GM18526 (cell line): ENCODE measurements around the gene PTPRT.

Source experiments
- POLR2A ChIP-seq: IDR thresholded peaks from 3 replicates; pipeline ENCODE4 v1.6.1; 2011; ENCODE audit not compliant: insufficient read length; ENCODE audit errors: extremely low read depth

Gene PTPRT

DNA sequence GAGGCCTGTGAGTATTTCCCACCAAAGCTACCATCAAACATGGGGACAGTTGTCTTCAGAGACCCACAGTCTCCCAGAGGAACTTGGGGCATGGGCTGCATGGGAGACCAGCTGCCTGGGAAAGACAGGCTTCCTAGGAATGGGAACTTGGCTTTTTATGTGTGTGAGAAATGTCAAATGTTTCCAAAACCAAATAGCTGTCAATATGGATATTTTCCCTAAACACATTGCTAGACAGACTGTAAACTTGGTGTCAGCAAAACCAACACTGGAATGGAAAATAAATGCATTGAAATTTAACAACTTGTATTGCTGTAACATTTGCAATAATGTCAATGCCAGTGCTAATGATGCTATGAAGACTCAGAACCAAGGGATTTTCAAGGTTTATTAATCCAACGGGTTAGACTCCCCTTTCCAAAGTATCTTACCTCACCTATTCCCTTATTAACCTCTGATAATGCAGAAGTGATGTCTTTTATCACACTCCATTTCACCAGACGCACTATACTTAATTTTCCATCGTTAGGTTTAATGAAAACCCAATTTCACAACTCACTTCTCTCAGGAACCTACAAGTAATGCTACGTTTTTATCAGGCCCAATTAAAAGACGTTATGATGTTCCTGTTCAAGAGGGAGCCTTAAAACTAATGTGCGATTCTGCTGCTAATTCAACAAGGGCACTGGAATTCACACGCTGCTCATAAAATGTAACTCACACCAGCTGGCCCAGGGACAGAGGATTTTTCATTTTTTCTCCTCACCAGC lies 1025.4 kb downstream of the PTPRT start:
- no peak for TF ChIP-seq POLR2A

DNA sequence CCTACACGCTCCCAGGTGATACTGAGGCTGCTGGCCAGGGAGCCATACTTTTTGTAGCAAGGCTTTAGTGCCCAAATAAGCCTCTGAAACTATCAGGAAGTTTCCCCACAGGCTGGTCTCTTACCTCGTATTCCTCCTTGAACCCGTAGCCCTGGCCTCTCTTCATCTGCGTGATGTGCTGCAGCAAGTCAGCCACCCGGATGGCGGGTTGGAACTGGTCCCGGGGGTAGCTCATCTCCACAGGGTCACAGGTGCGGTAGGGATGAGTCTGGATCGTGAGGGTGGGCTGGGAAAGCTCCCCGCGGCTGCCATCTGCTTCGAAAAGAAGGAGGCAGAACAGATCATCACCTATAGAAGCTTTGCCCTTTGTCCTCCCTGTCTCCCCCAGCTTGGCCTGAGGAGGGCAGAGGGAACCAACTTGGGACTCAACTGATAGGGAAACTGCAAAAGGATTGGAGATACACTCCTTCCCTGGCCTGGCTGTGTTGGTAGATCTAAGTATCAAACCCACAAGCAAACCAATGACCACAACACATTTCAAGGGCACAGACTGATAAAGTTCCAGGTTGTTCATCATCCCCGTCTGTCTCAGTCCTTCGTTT lies 1028.4 kb downstream of the PTPRT start:
- no peak for TF ChIP-seq POLR2A

DNA sequence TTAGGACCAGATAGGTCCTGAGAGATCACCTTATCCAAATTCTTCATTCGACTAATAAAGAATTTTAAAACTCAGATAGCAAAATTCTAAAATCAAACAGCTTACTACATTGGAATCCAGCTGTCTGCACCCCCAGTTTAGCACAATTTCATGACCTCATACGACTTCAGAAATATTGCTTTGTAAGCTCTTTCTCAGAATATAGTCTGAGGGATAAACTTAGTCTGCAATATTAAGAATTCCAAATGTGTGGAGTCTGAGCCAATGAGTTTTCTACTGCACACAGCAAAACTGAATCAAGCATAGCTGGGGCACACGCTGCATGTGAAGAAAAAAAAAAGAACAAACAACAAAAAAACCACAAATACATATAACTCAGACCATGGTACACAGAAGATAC lies 1029.9 kb downstream of the PTPRT start:
- no peak for TF ChIP-seq POLR2A

DNA sequence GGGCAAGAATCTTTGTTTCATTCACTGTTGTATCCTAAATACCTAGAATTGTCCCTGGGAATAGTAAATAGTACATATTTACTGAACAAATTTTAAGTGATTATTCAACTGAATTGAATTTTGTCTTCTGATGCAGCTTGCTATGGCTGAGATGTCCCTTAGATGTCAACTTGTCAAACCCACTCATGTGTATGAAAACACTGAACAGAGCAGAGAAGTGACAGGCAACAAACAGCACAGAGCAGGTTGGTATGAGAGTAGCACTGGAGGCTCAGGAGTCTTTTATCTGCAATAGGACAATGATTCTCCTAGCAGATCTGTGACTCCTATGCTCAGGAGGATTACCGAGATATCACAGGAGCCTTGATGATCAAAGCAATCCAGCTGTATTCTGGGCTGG lies 1031.4 kb downstream of the PTPRT start:
- TF ChIP-seq POLR2A = no peak

DNA sequence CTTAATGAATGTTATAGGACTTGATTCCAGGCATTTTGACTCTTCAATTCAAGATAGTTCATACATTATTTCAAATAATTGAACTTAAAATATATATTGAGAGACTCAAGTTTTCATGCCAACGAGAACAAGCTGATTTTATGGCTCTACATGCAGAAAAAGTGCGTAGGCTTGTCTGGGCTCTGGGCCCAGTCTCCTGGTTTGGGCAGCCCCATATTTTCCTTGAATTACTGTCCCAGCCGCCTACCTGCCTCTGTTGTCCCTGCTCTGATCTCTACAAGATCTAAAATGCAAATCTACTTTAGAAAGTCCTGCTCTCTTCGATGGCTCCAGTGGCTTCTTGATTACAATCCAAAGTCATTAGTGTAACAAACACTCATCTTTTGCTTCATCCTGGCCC lies 1034.1 kb downstream of the PTPRT start:
- no peak for TF ChIP-seq POLR2A

DNA sequence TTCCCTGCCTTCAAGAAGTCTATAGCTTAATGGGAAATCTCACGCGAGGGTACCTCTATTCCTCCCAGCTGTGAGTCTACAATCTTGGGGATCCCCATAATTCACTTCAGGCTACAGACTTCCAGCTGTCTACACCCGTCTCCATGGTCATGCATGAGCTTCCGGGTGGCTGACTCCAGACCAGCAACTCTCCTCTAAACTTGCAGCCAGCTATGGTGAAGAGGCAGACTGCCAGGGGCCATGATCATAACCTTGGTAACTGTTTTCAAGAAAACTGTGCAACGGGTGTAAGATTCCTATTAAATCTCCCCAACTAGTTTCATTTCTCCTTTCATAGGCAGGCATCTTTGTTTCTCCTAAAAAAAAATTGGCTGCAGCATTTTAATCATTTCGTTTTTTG lies 1037.1 kb downstream of the PTPRT start:
- no peak for TF ChIP-seq POLR2A

DNA sequence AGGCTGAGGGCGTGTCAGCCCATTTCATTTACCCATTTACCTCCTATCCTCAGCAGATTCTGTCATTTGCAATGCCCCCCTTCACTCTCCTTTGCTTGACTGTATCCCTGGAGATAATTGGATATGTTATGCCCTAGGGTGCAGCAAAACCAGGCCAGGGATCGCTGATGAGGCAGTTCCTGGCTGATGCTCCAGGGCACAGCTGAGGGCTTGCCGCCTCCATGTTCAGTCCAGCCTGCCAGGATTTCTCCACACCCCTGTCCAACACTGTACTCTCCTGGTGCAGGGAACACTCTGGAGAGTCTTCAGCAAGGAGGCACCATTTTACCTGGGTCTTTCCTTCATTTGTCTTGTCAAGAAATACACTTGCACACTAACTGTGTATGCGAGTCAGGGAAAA lies 1039.5 kb downstream of the PTPRT start:
- no peak for TF ChIP-seq POLR2A

DNA sequence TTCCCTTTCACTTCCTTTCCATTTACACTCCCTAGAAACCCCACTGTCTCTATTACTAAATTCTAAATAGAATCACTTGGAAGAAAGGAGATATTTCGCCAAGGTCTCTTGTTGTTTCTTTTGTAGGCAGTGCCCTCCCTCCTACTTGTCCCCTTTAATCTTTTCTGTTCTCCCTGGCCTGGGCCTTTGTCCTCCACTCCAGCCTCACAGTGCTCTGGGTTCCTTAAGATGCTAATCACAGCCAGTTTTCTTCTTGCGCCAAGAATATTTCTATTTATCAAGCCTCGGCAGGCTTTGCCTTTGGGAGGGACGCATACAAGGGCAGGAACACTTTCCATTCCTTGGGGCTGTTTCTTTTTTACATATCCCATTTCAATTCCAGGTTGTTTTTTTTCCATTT lies 1051.0 kb downstream of the PTPRT start:
- TF ChIP-seq POLR2A = no peak

DNA sequence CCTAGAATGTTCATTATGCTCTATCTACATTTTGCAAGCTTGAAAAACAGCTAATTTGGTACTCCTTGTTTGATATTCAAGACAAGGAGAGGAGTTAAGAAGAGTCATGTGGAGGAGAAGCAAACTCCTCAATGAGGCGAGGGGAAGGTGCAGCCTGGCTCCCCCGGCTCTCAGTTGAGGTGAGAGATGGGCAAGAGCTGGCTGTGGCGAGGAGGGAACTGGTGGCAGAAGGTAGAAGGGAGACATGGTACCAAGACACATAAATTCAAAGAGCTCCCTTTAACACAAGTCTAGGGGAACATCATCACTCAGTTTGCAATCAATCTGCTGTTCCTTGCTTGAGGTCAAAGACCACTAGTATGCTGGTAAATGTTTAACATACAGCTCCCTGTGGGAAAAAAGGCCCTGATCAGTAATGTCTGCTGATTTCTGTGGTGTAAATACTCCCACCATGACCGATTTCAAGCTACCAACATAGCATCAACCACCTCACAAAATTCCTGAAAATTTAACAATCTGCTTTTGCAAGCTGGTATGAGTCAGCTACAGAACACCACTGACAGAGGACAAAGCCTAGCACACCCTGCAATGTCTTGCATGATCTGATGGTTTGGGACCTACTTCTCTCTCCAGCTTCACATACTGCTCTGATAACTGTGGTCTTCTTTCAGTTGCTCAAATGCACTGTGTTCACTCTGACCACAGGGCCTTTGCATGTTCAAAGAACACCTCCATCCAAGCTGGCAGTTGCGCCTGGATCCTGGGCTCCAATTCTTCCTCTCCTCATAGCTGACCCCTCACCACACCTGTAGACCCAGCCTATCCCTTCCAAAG lies 1055.2 kb downstream of the PTPRT start:
- TF ChIP-seq POLR2A = no peak

DNA sequence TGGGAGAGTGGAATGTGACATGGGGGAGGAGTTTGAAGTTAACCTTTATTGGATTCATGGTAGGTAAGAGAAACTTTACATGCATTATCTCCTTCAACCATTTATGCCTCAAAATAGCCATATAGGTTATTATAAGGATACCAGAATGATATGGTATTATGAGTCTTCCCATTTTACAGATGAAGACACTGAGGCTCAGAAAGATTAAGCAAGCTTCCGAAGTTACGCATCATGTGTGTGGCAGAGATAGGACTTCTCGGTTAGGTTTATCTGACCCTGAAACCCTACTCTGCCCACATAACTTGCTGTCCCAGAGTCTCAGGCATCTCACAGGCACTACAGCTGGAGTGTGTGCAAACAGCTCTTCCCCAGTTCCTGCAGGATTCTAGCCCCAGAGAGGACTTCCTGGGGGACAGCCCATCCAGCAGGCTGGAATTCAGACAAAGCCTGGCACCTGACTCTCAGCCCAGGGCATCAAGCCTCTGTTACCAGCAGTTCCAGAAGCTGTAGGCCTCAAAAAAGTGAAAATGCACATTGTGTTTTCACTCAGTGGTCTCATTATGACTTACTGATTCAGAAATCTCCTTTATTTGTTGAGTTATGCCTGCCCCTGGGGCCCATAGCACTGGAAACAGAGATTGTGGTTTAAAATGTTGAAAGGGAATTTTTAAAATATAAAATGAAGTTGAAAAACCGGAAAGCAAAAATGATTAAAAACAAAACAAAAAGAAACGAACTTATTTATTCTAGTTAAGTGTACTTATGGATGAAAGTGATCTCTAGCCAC lies 1058.7 kb downstream of the PTPRT start:
- TF ChIP-seq POLR2A = no peak

DNA sequence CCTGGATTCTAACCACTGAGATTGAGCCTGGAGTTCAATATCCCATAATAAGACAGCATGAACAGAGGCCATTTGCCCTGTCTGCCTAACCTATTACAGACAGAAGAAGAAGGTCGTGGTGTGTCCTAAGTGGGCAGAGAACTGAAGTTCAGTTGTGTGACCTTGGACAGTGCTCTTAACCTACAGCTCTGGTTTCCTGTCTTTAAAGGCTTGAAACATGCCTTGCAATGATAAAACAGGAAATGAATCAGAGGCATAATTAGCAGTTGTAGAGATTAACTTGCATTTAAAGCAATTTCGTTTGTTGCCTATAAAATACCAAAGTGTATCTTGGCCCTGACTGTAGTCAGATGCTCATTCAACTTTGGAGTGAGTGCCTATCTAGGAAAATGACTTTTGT lies 1064.3 kb downstream of the PTPRT start:
- no peak for TF ChIP-seq POLR2A

DNA sequence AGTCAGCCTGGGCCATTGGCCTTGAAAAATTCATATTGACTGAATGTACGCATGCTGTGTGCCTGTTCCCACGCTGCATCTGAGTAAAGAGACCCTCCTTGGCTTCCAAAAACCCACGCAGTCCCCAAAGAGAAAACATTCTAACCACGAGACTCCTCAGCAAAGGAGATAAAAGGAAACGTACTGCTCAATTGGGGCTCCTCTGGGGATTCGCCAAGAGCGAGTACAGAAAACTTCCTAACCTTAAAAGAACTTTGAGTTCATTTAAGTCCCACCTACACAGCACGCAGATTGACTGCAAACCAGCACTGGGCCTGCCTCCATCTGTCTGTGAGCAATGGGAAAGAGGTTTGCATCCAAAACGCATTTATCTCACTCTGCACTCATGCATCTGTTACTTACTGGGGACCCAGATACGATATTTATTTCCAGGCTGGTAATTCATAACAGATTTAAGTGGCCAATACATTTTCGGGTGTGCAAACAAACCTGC lies 1065.7 kb downstream of the PTPRT start:
- TF ChIP-seq POLR2A = no peak

DNA sequence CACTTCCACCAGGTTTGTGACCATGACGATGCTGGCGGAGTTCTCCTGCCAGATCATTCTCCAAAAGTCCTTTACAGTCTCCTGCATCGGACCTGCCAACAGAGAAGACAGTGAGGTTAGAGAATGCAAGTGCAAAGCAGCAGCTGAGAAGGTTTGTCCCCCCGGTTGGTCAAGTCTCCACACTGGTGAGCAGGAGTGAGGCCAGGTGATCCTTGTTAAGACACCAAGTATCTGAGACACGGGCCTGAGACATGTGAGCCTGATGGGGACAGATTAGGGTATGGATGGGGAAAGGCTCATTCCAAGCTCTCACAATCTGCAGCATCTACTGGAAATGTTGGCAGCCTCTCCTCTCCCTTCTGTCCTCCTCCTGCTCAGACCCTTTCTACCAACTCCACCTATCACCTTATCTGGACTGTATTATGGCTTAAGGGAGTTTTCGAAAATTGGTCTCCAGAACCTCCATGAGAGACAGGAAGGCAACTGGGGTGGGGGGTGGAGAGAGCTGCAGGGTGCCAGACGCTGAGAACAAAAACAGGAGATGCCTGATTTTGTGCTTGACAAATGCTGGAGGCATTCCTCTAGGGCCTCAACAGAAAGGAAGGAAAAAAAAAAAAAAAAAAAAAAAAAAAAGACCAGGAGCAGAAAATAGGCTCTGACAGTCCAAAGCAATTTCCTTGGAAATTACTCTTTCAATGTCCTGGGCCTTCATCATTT lies 1071.1 kb downstream of the PTPRT start:
- no peak for TF ChIP-seq POLR2A

DNA sequence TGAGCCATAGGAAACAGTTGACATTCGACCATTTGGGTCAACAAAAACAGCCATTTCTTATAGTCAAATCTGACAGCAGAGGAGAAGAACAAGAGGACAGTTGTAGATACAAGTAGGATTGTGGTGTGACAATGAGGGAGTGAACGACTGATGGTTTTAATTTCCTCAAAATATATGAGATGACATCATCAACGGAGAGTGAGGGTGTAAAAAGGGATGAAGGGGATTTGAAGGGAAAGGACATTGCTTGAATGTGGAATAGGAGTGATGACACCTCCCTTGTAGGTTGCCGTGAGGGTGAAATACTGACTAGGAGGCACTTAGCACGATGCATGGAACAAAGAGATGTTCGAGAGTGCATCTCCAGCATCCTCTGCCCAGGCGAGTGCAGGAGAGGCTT lies 1071.7 kb downstream of the PTPRT start:
- no peak for TF ChIP-seq POLR2A
